ENCODE results near the gene RPL13A. TPM values are rescaled to one million over a fixed set of nuclear protein-coding genes. Genes with fewer than 3 reads are reported as not detected.

The RPL13A gene
- total and polyA plus RNA-seq, 9 of the 15 experiments (the other 6 are each of a cell fraction or from before 2014, with no cell fraction given) = 1,744 to 5,482 (median 2,949) TPM

DNA sequence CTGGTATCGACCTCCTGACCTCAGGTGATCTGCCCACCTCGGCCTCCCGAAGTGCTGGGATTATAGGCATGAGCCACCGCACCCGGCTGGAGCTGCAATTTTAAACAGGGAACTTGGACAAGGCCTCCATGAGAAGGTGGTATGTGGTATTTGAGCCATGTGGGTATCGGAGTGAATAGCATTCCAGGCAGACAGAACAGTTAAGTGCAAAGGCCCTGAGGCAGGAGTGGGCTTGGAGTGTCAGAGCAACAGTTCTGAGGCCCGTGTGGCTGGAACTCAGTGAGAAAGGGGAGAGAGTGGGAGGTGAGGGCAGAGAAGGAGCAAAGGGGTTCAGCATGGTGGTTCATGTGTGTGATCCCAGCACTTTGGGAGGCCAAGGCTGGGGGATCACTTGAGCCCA is 43.3 kb downstream of the RPL13A start (continued):
- no peak for TF ChIP-seq ZNF407 (IDR thresholded peaks at IDR 0.05; ENCODE audit: low read depth)
- no peak for TF ChIP-seq ZNF436 (CRISPR knock-in tag; IDR thresholded peaks at IDR 0.05)
- TF ChIP-seq CBX3 (IDR thresholded peaks at IDR 0.05; ENCODE audit: borderline replicate concordance in 1 of 2, low read length in 2 of 2) = no peak
- TF ChIP-seq MYC (IDR thresholded peaks at IDR 0.05; ENCODE audit: low read depth, low read length) = no peak
- TF ChIP-seq MYC (CRISPR knock-in tag; IDR thresholded peaks at IDR 0.05; ENCODE audit: borderline replicate concordance, low read depth) = no peak
- TF ChIP-seq NCOA6 (IDR thresholded peaks at IDR 0.05) = no peak
- no peak for TF ChIP-seq CEBPB (tag; IDR thresholded peaks at IDR 0.05)
